HFF-Myc (cell line): ENCODE data around the gene GPR39.
"Not testable (repeated sequence)": the region's sequence is repeated elsewhere in the genome, so short reads cannot be mapped to it uniquely, and the experiment has no call there.

Source experiments
- DNase-seq: peaks from one replicate; pipeline ENCODE4 v3.0.0-alpha.2; 2011; ENCODE audit warnings: low read depth; ENCODE audit errors: extremely low read depth
- H3K4me3 ChIP-seq: replicated peaks from 2 replicates; pipeline ENCODE4 v1.5.1; 2011; ENCODE audit warnings: low read depth, mild to moderate bottlenecking, control low read depth, low read length
- CTCF ChIP-seq: IDR thresholded peaks from 2 replicates; pipeline ENCODE4 v1.5.1; 2012; ENCODE audit warnings: mild to moderate bottlenecking, low read depth, low read length, control low read depth; ENCODE audit errors: missing control alignments

Gene GPR39

GRCh38 chr2:132392221-132392620, 24.4 kb upstream of the GPR39 start:
- no peak for TF ChIP-seq CTCF
- H3K4me3 ChIP-seq: no peak overlapping the region
- DNase-seq: no peak

DNA sequence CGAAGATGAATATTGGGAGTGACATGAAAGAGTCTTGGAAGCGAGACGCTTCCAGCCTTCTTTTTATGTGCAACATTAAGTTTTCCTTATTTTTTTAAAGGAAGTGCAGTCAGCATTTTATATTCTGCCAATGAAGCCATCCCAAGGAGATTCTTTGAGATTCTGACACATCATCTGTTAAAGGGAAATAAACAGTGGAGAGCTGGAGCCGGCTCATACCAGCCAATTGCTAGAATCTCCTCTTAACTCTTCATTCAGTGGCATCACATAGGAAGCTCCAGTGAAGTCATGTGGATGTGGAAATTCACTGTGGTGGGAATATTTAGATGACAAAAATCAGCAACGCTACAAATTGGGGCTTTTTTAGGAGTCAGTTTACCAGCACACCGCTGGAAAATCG, 23.7 kb upstream of the GPR39 start:
- H3K4me3 ChIP-seq: no peak overlapping the region
- TF ChIP-seq CTCF: no peak
- DNase-seq: no peak

DNA sequence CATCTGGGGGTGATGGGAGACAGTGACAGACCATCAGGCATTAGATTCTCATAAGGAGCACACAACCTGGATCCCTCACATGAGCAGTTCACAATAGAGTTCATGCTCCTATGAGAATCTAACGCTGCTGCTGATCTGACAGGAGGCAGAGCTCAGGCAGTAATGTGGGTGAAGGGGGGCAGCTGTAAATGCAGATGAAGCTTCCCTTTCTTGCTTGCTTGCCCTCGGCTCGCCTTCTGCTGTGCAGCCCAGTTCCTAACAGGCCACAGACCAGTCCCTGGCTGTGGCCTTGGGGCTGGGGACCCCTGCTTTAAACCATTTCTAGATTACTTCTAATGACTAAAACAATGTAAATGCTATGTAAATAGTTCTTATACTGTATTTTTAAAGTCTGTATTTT, 19.6 kb upstream of the GPR39 start:
- not testable (repeated sequence) for DNase-seq, H3K4me3 ChIP-seq

GRCh38 chr2:132400169-132400900, 16.3 kb upstream of the GPR39 start:
- TF ChIP-seq CTCF: no peak
- H3K4me3 ChIP-seq: no peak overlapping the region
- no peak for DNase-seq

- H3K4me3 ChIP-seq: no peak overlapping the region
- no peak for DNase-seq
- no peak for TF ChIP-seq CTCF
Observed at GRCh38 chr2:132400901-132401240, 15.7 kb upstream of the GPR39 start.

DNA sequence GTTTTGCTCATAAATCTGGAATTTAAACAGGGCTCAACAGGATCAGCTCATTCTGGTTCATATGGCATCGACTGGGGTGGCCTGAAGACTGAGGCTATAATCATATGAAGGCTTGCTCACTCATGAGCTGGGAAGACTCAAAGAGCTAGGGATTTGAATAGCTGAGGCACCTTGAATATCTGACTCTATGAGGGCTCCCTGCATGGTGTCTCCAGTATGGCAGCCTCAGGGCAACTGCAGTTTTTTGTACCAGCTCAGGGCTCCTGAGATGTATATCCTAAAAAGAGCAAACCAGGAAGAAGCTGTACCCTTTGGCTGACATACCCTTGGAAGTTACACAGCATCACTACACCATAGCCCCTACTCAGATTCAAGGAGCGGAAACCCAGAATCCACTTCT, 15.3 kb upstream of the GPR39 start:
- no peak for DNase-seq
- no peak overlapping the region for H3K4me3 ChIP-seq
- TF ChIP-seq CTCF: no peak

GRCh38 chr2:132403146-132403545, 13.5 kb upstream of the GPR39 start:
- TF ChIP-seq CTCF: no peak
- DNase-seq: no peak
- H3K4me3 ChIP-seq: no peak overlapping the region
